B cell (primary cell): ENCODE results near the gene PORCN. TPM values are rescaled to one million over a fixed set of nuclear protein-coding genes. Genes with fewer than 3 reads are reported as not detected.

Experiments used
- ATAC-seq: fragments of 200-7000 bp; cut with Tn5 transposase; one replicate; pipeline ENCODE4 v1.10.0; 2021; ENCODE audit warnings: low read depth, mild to moderate bottlenecking, moderate number of reproducible peaks, moderate library complexity
- CTCF ChIA-PET: fragments of 350-600 bp; sonication (Branson Sonifier 250); formaldehyde crosslinking; loops from one replicate; lab custom pipeline; 2021; ENCODE audit warnings: antibody characterized with exemption, inconsistent platforms; lab: Charles Lee
- POLR2A ChIA-PET: fragments of 350-600 bp; sonication (Branson Sonifier 250); formaldehyde crosslinking; loops from one replicate; lab custom pipeline; 2021; ENCODE audit warnings: antibody characterized with exemption; lab: Charles Lee
- DNase-seq: peaks from one replicate; pipeline ENCODE4 v3.0.0; 2013
- H2AFZ ChIP-seq: 2 replicates; pipeline ENCODE4 v1.6.1; 2012; ENCODE audit warnings: mild to moderate bottlenecking, low read depth, low read length; ENCODE audit not compliant: insufficient read depth, poor library complexity, severe bottlenecking
- H3K27ac ChIP-seq, 2 donors: 1 replicate in 1 of 2; 2 replicates in 1 of 2; pipeline ENCODE4 v1.5.1; 2012 to 2013; ENCODE audit warnings: low read length in 2 of 2, mild to moderate bottlenecking in 2 of 2, moderate library complexity in 1 of 2
- H3K27me3 ChIP-seq, 4 experiments: fragments of 200-600 bp in 1 of 4; sonication (generic) in 1 of 4; replicated peaks in 1 of 4; 1 replicate in 2 of 4; 2 replicates in 2 of 4; pipeline versions ENCODE4 v1.6.1 to v1.7.0; 2013 to 2016; ENCODE audit warnings: low read length in 3 of 4, mild to moderate bottlenecking in 2 of 4, mixed read lengths in 1 of 4, moderate library complexity in 1 of 4; ENCODE audit not compliant: insufficient read depth in 4 of 4, control insufficient read depth in 3 of 4; ENCODE audit errors: control extremely low read depth in 1 of 4
- H3K36me3 ChIP-seq, 2 experiments: replicated peaks in 1 of 2; 1 replicate in 1 of 2; 2 replicates in 1 of 2; pipeline versions ENCODE4 v1.6.1 to v1.7.1; 2013; ENCODE audit warnings: low read length in 1 of 2; ENCODE audit not compliant: insufficient read depth in 2 of 2, control insufficient read depth in 1 of 2; ENCODE audit errors: control extremely low read depth in 1 of 2, extremely low read depth in 1 of 2
- H3K4me1 ChIP-seq, 2 donors: fragments of 200-600 bp in 1 of 2; sonication (generic) in 1 of 2; 1 replicate in 1 of 2; 2 replicates in 1 of 2; pipeline versions ENCODE4 v1.5.1 to v1.6.1; 2013 to 2017; ENCODE audit warnings: low read length in 2 of 2; ENCODE audit not compliant: control insufficient read depth in 2 of 2, insufficient read depth in 2 of 2
- H3K4me2 ChIP-seq: replicated peaks from 2 replicates; pipeline ENCODE3; 2012; ENCODE audit warnings: mild to moderate bottlenecking, low read depth, low read length; ENCODE audit not compliant: poor library complexity, severe bottlenecking
- H3K4me3 ChIP-seq, 5 experiments: fragments of 200-600 bp in 1 of 5; sonication (generic) in 1 of 5; 1 replicate in 3 of 5; 2 replicates in 2 of 5; pipeline versions ENCODE4 v1.5.1 to v1.7.0; 2011 to 2016; ENCODE audit warnings: low read length in 4 of 5, mild to moderate bottlenecking in 4 of 5, low read depth in 2 of 5, control low read depth in 1 of 5, moderate library complexity in 1 of 5; ENCODE audit not compliant: insufficient read depth in 1 of 5; ENCODE audit errors: control extremely low read depth in 1 of 5, extremely low read depth in 1 of 5
- H3K79me2 ChIP-seq: fragments of 200-600 bp; sonication (generic); one replicate; pipeline ENCODE4 v1.6.0; 2016; ENCODE audit warnings: low read length; ENCODE audit not compliant: control insufficient read depth, insufficient read depth
- H3K9ac ChIP-seq: fragments of 200-600 bp; sonication (generic); 2 replicates; pipeline ENCODE4 v1.6.1; 2017; ENCODE audit warnings: mild to moderate bottlenecking, low read length, moderate library complexity
- H3K9me3 ChIP-seq, 3 donors: one replicate each; pipeline versions ENCODE4 v1.6.1 to v1.7.1; 2013; ENCODE audit warnings: low read length in 2 of 3; ENCODE audit not compliant: control insufficient read depth in 2 of 3, insufficient read depth in 1 of 3; ENCODE audit errors: control extremely low read depth in 1 of 3
- H4K20me1 ChIP-seq: 2 replicates; pipeline ENCODE4 v1.6.0; 2012; ENCODE audit warnings: mild to moderate bottlenecking, low read length; ENCODE audit not compliant: insufficient read depth, control insufficient read depth, poor library complexity, severe bottlenecking
- H3K27ac Mint-ChIP-seq: one replicate; pipeline ENCODE4 v1.8.0; 2021; ENCODE audit warnings: mixed read lengths
- H3K27me3 Mint-ChIP-seq: one replicate; pipeline ENCODE4 v1.8.0; 2021; ENCODE audit warnings: mixed read lengths
- H3K4me1 Mint-ChIP-seq: one replicate; pipeline ENCODE4 v1.8.0; 2021; ENCODE audit warnings: mixed read lengths
- H3K4me3 Mint-ChIP-seq: one replicate; pipeline ENCODE4 v1.8.0; 2021; ENCODE audit warnings: mixed read lengths
- H3K9me3 Mint-ChIP-seq: one replicate; pipeline ENCODE4 v1.8.0; 2022; ENCODE audit warnings: mixed read lengths; ENCODE audit not compliant: insufficient read depth
- EZH2 ChIP-seq: IDR thresholded peaks from 2 replicates; pipeline ENCODE4 v1.6.1; 2012; ENCODE audit warnings: borderline replicate concordance, low read depth, mild to moderate bottlenecking, moderate library complexity, low read length; ENCODE audit not compliant: insufficient read depth, poor library complexity, severe bottlenecking
- WGBS: methylation state at CpG from one replicate; pipeline ENCODE4 v1.1.5; 2013; ENCODE audit warnings: missing lambda C conversion rate; ENCODE audit not compliant: insufficient coverage; 5-methylcytosine and 5-hydroxymethylcytosine counted together
- intact Hi-C: fragments of 100-400 bp; cut with micrococcal nuclease; formaldehyde crosslinking; loops from one replicate; pipeline ENCODE4 v1.10.0; 2022
- polyA plus RNA-seq: library from polyadenylated mRNA; depleted of rRNA; stranded (reverse); fragments of >200 nt; gene quantifications from 2 replicates; pipeline ENCODE4 v1.2.3, GENCODE V29; 2012
- total RNA-seq, 2 donors: library from RNA; stranded (reverse); fragments of 120-200 nt in 1 of 2; gene quantifications; 1 replicate in 1 of 2; 2 replicates in 1 of 2; pipeline versions ENCODE4 v1.2.3 to v1.2.4, GENCODE V29; 2013 to 2022
- TF ChIP-seq, protein P1 (sequence below): fragments of 200-600 bp; IDR thresholded peaks from one replicate; pipeline ENCODE4 v1.8.0; 2022; ENCODE audit warnings: antibody characterized with exemption, mild to moderate bottlenecking

PORCN gene
- total and polyA plus RNA-seq, 2 donors (not counting 1 experiment from before 2014, with no cell fraction given), result 12.8 to 18.5 TPM

DNA sequence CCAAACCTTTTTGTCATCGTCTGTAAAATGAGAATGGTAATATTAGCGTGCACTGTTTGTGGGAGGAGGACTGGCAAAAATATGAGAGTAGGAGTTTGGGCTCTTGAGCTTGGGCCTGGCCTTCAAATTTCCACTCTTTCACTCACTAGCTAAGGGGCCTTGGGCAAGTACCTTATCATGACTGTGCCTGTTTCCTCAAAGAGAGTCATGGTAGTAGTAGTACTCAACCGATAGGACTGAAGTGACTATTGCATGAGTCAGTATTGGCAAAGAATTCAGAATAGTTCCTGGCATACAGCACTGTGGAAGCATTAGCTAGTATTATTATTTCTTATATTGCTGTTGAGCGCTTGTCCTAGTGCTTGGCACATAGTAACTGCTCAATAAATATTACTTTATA is 49.5 kb downstream of the PORCN start:
- H3K79me2 ChIP-seq, result no peaks in the 10 kb centered on the region
- TF ChIP-seq, protein P1, sequence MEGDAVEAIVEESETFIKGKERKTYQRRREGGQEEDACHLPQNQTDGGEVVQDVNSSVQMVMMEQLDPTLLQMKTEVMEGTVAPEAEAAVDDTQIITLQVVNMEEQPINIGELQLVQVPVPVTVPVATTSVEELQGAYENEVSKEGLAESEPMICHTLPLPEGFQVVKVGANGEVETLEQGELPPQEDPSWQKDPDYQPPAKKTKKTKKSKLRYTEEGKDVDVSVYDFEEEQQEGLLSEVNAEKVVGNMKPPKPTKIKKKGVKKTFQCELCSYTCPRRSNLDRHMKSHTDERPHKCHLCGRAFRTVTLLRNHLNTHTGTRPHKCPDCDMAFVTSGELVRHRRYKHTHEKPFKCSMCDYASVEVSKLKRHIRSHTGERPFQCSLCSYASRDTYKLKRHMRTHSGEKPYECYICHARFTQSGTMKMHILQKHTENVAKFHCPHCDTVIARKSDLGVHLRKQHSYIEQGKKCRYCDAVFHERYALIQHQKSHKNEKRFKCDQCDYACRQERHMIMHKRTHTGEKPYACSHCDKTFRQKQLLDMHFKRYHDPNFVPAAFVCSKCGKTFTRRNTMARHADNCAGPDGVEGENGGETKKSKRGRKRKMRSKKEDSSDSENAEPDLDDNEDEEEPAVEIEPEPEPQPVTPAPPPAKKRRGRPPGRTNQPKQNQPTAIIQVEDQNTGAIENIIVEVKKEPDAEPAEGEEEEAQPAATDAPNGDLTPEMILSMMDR, result no peak
- TF ChIP-seq EZH2, result no peak
- CTCF ChIA-PET, result no interaction called here
- H4K20me1 ChIP-seq, result no peaks in the 10 kb centered on the region
- DNase-seq (no peak), ATAC-seq (no peak)
- no peaks in the 10 kb centered on the region for H3K9me3 ChIP-seq
- H3K4me2 ChIP-seq, result no peak overlapping the region
- peaks cover 0 to 29% of the 10 kb centered on the region in 2 experiments for H3K36me3 ChIP-seq
- Mint-ChIP-seq H3K9me3 (no peaks in the 10 kb centered on the region), H3K4me3 (no peak overlapping the region), H3K27me3 (no peaks in the 10 kb centered on the region), H3K27ac (no peak overlapping the region), H3K4me1 (no peaks in the 10 kb centered on the region)
- intact Hi-C loops, result no loop called here
- no CpG with 5 or more reads among the region's 4 CpGs for WGBS
- no peak overlapping the region for H3K4me3 ChIP-seq
- POLR2A ChIA-PET, result interaction anchor here (0.7 kb wide), 1 partner anchor 1854 kb away, joined by 6 read pairs; no protein-coding TSS in a partner anchor
- H3K27ac ChIP-seq, result no peak overlapping the region
- no peaks in the 10 kb centered on the region for H3K27me3 ChIP-seq
- H2AFZ ChIP-seq, result no peak overlapping the region
- H3K4me1 ChIP-seq, result no peaks in the 10 kb centered on the region
- H3K9ac ChIP-seq, result no peak overlapping the region

DNA sequence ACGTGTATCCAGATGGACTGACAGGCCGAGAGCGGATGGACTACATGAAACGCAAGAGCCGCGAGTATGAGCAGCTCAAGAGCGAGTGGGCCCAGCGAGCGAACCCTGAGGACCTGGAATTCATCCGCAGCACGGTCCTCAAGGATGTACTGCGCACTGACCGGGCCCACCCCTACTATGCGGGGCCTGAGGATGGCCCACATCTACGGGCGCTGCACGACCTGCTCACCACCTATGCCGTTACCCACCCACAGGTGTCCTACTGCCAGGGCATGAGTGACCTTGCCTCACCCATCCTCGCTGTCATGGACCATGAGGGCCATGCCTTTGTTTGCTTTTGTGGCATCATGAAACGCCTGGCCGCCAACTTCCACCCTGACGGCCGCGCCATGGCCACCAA is 50.8 kb downstream of the PORCN start:
- CTCF ChIA-PET, result no interaction called here
- Histone ChIP-seq H3K9me3 (no peaks in the 10 kb centered on the region), H3K27ac (no peak overlapping the region), H4K20me1 (no peaks in the 10 kb centered on the region), H3K4me1 (no peaks in the 10 kb centered on the region), H3K4me3 (no peak overlapping the region), H3K36me3 (peaks cover 0 to 28% of the 10 kb centered on the region in 2 experiments), H2AFZ (no peak overlapping the region), H3K4me2 (no peak overlapping the region), H3K79me2 (no peaks in the 10 kb centered on the region), H3K27me3 (no peaks in the 10 kb centered on the region), H3K9ac (no peak overlapping the region)
- WGBS, result 93% methylated on average over 21 of the region's 24 CpGs
- no peaks in the 10 kb centered on the region for H3K4me1 Mint-ChIP-seq
- H3K9me3 Mint-ChIP-seq, result no peaks in the 10 kb centered on the region
- intact Hi-C loops, result no loop called here
- no peak overlapping the region for H3K4me3 Mint-ChIP-seq
- no peak overlapping the region for H3K27ac Mint-ChIP-seq
- DNase-seq (no peak), ATAC-seq (no peak)
- POLR2A ChIA-PET, result no interaction called here
- no peaks in the 10 kb centered on the region for H3K27me3 Mint-ChIP-seq
- TF ChIP-seq, protein P1, result no peak
- no peak for TF ChIP-seq EZH2
